HepG2 (cell line): ENCODE measurements around the gene LIFR. TPM values are rescaled to one million over a fixed set of nuclear protein-coding genes. Genes with fewer than 3 reads are reported as not detected.

Experiments
- ATF4 ChIP-seq, 2 experiments: fragments of 450-650 bp in 1 of 2; sonication (generic) in 1 of 2; formaldehyde crosslinking; IDR thresholded peaks; 2 replicates each; pipeline versions ENCODE4 v1.5.0 to v1.8.0; 2020 to 2022; ENCODE audit warnings: mild to moderate bottlenecking in 1 of 2, missing genetic modification reagents in 1 of 2
- BRF2 ChIP-seq: sonication (generic); formaldehyde crosslinking; IDR thresholded peaks from 2 replicates; pipeline ENCODE4 v1.8.1; 2022; ENCODE audit warnings: mild to moderate bottlenecking, missing genetic modification reagents
- CCAR2 ChIP-seq: fragments of 200-400 bp; formaldehyde crosslinking; optimal IDR thresholded peaks from 2 replicates; pipeline ENCODE3; 2018; ENCODE audit warnings: low read depth, mild to moderate bottlenecking, low read length, moderate library complexity
- DPF2 ChIP-seq: sonication (generic); formaldehyde crosslinking; IDR thresholded peaks from 2 replicates; pipeline ENCODE4 v1.4.0; 2020; ENCODE audit warnings: mild to moderate bottlenecking, low read depth, missing genetic modification reagents, borderline replicate concordance
- EZH2 ChIP-seq: conservative IDR thresholded peaks from 2 replicates; pipeline ENCODE4 v1.6.1; 2012; ENCODE audit warnings: mild to moderate bottlenecking, low read depth, low read length, moderate library complexity
- FOSL2 ChIP-seq: sonication (generic); formaldehyde crosslinking; IDR thresholded peaks from 2 replicates; pipeline ENCODE4 v1.4.0; 2020; ENCODE audit warnings: missing genetic modification reagents
- FOXK2 ChIP-seq: fragments of 450-650 bp; IDR thresholded peaks from 2 replicates; pipeline ENCODE4 v1.6.1; 2016
- FOXP1 ChIP-seq, 2 experiments: fragments of 450-650 bp in 1 of 2; IDR thresholded peaks; 2 replicates each; pipeline ENCODE4 v1.6.1; 2017 to 2018; ENCODE audit warnings: antibody characterized with exemption in 1 of 2
- MIER3 ChIP-seq: IDR thresholded peaks from 2 replicates; pipeline ENCODE4 v1.6.1; 2016; ENCODE audit warnings: missing compliant biosample characterization, borderline replicate concordance
- NFE2 ChIP-seq: sonication (generic); formaldehyde crosslinking; IDR thresholded peaks from 2 replicates; pipeline ENCODE4 v1.4.0; 2020; ENCODE audit warnings: missing genetic modification reagents
- PITX1 ChIP-seq: sonication (generic); formaldehyde crosslinking; IDR thresholded peaks from 2 replicates; pipeline ENCODE4 v1.5.1; 2020; ENCODE audit warnings: mild to moderate bottlenecking, missing genetic modification reagents
- POGK ChIP-seq: sonication (generic); formaldehyde crosslinking; conservative IDR thresholded peaks from 2 replicates; pipeline ENCODE4 v1.8.0; 2022; ENCODE audit warnings: mild to moderate bottlenecking, moderate library complexity, missing genetic modification reagents
- RARA ChIP-seq: IDR thresholded peaks from 2 replicates; pipeline ENCODE4 v1.6.1; 2016; ENCODE audit warnings: missing genetic modification reagents, missing compliant biosample characterization
- SMAD3 ChIP-seq: sonication (generic); formaldehyde crosslinking; IDR thresholded peaks from 2 replicates; pipeline ENCODE4 v1.4.0; 2020; ENCODE audit warnings: missing genetic modification reagents
- TP53 ChIP-seq: sonication (generic); formaldehyde crosslinking; conservative IDR thresholded peaks from 2 replicates; pipeline ENCODE4 v1.4.0; 2020; ENCODE audit warnings: missing genetic modification reagents
- ZFP1 ChIP-seq: IDR thresholded peaks from 2 replicates; pipeline ENCODE4 v1.6.1; 2016
- ZNF160 ChIP-seq: sonication (generic); formaldehyde crosslinking; IDR thresholded peaks from 2 replicates; pipeline ENCODE4 v1.8.0; 2022; ENCODE audit warnings: mild to moderate bottlenecking, inconsistent platforms, missing genetic modification reagents
- ZNF331 ChIP-seq: sonication (generic); formaldehyde crosslinking; IDR thresholded peaks from 2 replicates; pipeline ENCODE4 v1.4.0; 2020; ENCODE audit warnings: missing genetic modification reagents
- ZNF614 ChIP-seq: IDR thresholded peaks from 2 replicates; pipeline ENCODE4 v1.6.1; 2018; ENCODE audit warnings: missing biosample characterization, missing genetic modification reagents, inconsistent platforms, borderline replicate concordance
- ZNF7 ChIP-seq: IDR thresholded peaks from 2 replicates; pipeline ENCODE4 v1.6.1; 2016; ENCODE audit warnings: missing biosample characterization, missing genetic modification reagents
- polyA plus RNA-seq, 8 experiments: library from polyadenylated mRNA; depleted of rRNA in 3 of 8; stranded (reverse) in 7 of 8; unstranded in 1 of 8; fragments of >200 nt; fragmentation: Illumina TruSeq in 4 of 8; extraction: Trizol in 4 of 8; gene quantifications; 2 replicates each; pipeline versions ENCODE4 v1.2.1 to v1.2.3, GENCODE V29; 2011 to 2016; ENCODE audit warnings: low read depth in 4 of 8, missing spikeins in 1 of 8, mixed read lengths in 1 of 8; ENCODE audit not compliant: insufficient read depth in 1 of 8
- total RNA-seq, 5 experiments: library from RNA; depleted of rRNA; stranded (reverse); fragments of >200 nt; fragmentation: Illumina TruSeq; extraction: Trizol; gene quantifications; 2 replicates each; pipeline ENCODE4 v1.2.3, GENCODE V29; 2016; ENCODE audit warnings: low read depth in 1 of 5
- TF ChIP-seq, protein P1 (sequence below): sonication (generic); formaldehyde crosslinking; IDR thresholded peaks from 2 replicates; pipeline ENCODE4 v1.4.0; 2020; ENCODE audit warnings: missing genetic modification reagents, mild to moderate bottlenecking, borderline replicate concordance

LIFR gene
- total and polyA plus RNA-seq, 2 of the 13 experiments (the other 11 are each of a cell fraction or from before 2014, with no cell fraction given): 6.3 to 25.2 TPM

DNA sequence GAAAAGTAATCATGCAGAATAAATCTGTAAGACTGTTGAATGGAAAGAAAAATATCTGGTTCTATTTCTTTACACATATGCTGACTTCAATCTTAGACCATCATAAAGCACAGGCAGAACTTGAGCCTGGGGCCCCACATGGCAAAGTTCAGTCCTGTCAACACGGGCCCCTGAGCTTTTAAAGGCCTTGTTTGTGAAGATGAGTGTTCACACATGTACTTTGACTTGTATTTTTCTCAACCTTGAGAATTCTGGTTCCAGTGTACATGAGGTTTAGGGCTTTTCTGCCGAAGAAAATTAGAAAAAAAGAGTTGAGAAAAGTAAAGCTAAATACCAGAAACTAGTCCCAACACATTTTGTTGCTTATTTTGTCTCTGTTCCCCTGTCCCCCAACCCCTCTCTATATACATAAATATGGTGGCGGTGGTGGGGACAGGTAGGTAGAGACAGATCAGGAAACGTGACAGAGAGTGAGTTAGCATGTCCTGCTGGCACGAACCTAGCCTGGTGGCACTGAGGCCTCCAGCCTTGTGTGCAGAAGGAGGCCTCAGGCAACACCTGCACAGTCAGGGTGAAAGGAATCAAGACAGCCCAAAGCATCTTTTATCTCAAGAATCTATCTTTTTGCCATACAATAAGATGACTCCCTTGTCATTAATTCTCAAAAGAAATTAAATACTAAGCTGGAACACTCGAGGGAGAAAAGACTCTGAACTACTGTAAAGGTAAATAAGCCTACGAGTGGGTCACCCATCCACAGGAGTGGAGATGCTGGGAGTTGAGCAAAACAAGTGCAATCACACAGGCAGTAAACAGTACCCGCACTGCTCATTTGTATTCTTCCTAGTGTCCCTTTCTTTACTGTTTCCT, 22.9 kb downstream of the LIFR start (continued):
- TF ChIP-seq, protein P1, sequence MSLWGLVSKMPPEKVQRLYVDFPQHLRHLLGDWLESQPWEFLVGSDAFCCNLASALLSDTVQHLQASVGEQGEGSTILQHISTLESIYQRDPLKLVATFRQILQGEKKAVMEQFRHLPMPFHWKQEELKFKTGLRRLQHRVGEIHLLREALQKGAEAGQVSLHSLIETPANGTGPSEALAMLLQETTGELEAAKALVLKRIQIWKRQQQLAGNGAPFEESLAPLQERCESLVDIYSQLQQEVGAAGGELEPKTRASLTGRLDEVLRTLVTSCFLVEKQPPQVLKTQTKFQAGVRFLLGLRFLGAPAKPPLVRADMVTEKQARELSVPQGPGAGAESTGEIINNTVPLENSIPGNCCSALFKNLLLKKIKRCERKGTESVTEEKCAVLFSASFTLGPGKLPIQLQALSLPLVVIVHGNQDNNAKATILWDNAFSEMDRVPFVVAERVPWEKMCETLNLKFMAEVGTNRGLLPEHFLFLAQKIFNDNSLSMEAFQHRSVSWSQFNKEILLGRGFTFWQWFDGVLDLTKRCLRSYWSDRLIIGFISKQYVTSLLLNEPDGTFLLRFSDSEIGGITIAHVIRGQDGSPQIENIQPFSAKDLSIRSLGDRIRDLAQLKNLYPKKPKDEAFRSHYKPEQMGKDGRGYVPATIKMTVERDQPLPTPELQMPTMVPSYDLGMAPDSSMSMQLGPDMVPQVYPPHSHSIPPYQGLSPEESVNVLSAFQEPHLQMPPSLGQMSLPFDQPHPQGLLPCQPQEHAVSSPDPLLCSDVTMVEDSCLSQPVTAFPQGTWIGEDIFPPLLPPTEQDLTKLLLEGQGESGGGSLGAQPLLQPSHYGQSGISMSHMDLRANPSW (CRISPR knock-in tag): 0 out of 2 replicates have a peak, but pooled peaks have one; percentile 79
- TF ChIP-seq POGK: no peak
- no peak for TF ChIP-seq ZNF160 (CRISPR knock-in tag)
- peak; percentile 35; the same call in 1 of the 2 replicates for TF ChIP-seq ZNF614 (CRISPR knock-in tag)
- no peak for TF ChIP-seq NFE2 (CRISPR knock-in tag)
- 0 out of 2 replicates have a peak, but pooled peaks have one; percentile 16 for TF ChIP-seq MIER3
- TF ChIP-seq BRF2: no peak
- peak; percentile 59; the same call in 1 of the 2 replicates for TF ChIP-seq ZNF331 (CRISPR knock-in tag)
- TF ChIP-seq PITX1 (CRISPR knock-in tag): peak; percentile 77; the same call in 1 of the 2 replicates
- TF ChIP-seq DPF2: peak; percentile 88; the same call in 1 of the 2 replicates
- peak; percentile 64; the same call in 1 of the 2 replicates for TF ChIP-seq ZNF7 (CRISPR knock-in tag)
- TF ChIP-seq ATF4 (CRISPR knock-in tag; IDR thresholded peaks at IDR 0.05): 0 out of 4 replicates have a peak, but pooled peaks of 1 of the 2 experiments have one; percentile 17
- peak; percentile 63 for TF ChIP-seq CCAR2
- no peak for TF ChIP-seq TP53 (CRISPR knock-in tag)
- TF ChIP-seq ZFP1 (CRISPR knock-in tag): peak; percentile 62; the same call in 1 of the 2 replicates
- TF ChIP-seq SMAD3 (CRISPR knock-in tag): peak; percentile 77; the same call in 1 of the 2 replicates
- no peak for TF ChIP-seq EZH2
- peak; percentile 73 for TF ChIP-seq FOXK2
- peak; percentile 59; the same call in 1 of the 2 replicates for TF ChIP-seq RARA (CRISPR knock-in tag)
- peak; percentile 43; the same call in 1 of the 2 replicates for TF ChIP-seq FOXP1 (IDR thresholded peaks at IDR 0.05)
- peak; percentile 86 for TF ChIP-seq FOXP1 (CRISPR knock-in tag; IDR thresholded peaks at IDR 0.05)
- TF ChIP-seq FOSL2 (CRISPR knock-in tag): peak; percentile 85
